MM.1S (cell line): ENCODE results near the gene TCERG1L.

Experiments
- DNase-seq: peaks from one replicate; pipeline ENCODE4 v3.0.0-alpha.2; 2015
- H2AFZ ChIP-seq: fragments of 300-600 bp; sonication (generic); 2 replicates; pipeline ENCODE4 v1.6.0; 2016; ENCODE audit warnings: antibody characterized with exemption, low read length
- H3F3A ChIP-seq: fragments of 300-600 bp; sonication (generic); 2 replicates; pipeline ENCODE4 v1.6.1; 2016; ENCODE audit warnings: mild to moderate bottlenecking, antibody characterized with exemption, low read length, moderate library complexity, mixed read lengths; ENCODE audit not compliant: insufficient read depth
- H3K27ac ChIP-seq: fragments of 300-600 bp; sonication (generic); 2 replicates; pipeline ENCODE4 v1.5.1; 2016; ENCODE audit warnings: mild to moderate bottlenecking, low read length
- H3K27me3 ChIP-seq: fragments of 300-600 bp; sonication (generic); replicated peaks from 2 replicates; pipeline ENCODE4 v1.6.0; 2016; ENCODE audit warnings: low read length; ENCODE audit not compliant: insufficient read depth
- H3K36me3 ChIP-seq: fragments of 300-600 bp; sonication (generic); replicated peaks from 2 replicates; pipeline ENCODE4 v1.6.1; 2016; ENCODE audit warnings: mild to moderate bottlenecking, low read length, mixed read lengths; ENCODE audit not compliant: insufficient read depth
- H3K4me1 ChIP-seq: fragments of 300-600 bp; sonication (generic); 2 replicates; pipeline ENCODE4 v1.6.1; 2016; ENCODE audit warnings: low read length, mixed read lengths
- H3K4me2 ChIP-seq: fragments of 300-600 bp; sonication (generic); 2 replicates; pipeline ENCODE4 v1.6.0; 2016; ENCODE audit warnings: low read depth, low read length
- H3K4me3 ChIP-seq: fragments of 300-600 bp; sonication (generic); 2 replicates; pipeline ENCODE4 v1.5.1; 2016; ENCODE audit warnings: low read length, mixed read lengths
- H3K79me2 ChIP-seq: fragments of 300-600 bp; sonication (generic); 2 replicates; pipeline ENCODE4 v1.6.1; 2016; ENCODE audit warnings: mixed run types, low read length, mixed read lengths
- H3K9ac ChIP-seq: fragments of 300-600 bp; sonication (generic); 2 replicates; pipeline ENCODE4 v1.6.1; 2016; ENCODE audit warnings: low read length, mixed read lengths
- H3K9me2 ChIP-seq: fragments of 300-600 bp; sonication (generic); replicated peaks from 2 replicates; pipeline ENCODE4 v1.6.1; 2016; ENCODE audit warnings: mild to moderate bottlenecking, low read length, mixed read lengths; ENCODE audit not compliant: insufficient read depth
- H3K9me3 ChIP-seq: fragments of 300-600 bp; sonication (generic); replicated peaks from 2 replicates; pipeline ENCODE4 v1.6.1; 2016; ENCODE audit warnings: mild to moderate bottlenecking, low read length, mixed read lengths; ENCODE audit not compliant: insufficient read depth
- H4K20me1 ChIP-seq: fragments of 300-600 bp; sonication (generic); 2 replicates; pipeline ENCODE4 v1.6.1; 2016; ENCODE audit warnings: mild to moderate bottlenecking, low read length, moderate library complexity, mixed read lengths; ENCODE audit not compliant: insufficient read depth
- CTCF ChIP-seq: fragments of 300-600 bp; sonication (generic); IDR thresholded peaks from 2 replicates; pipeline ENCODE4 v1.5.1; 2016; ENCODE audit warnings: antibody characterized with exemption, low read length, mixed read lengths
- EZH2 ChIP-seq: fragments of 300-600 bp; sonication (generic); optimal IDR thresholded peaks from 2 replicates; pipeline ENCODE3; 2017; ENCODE audit warnings: low read depth, mild to moderate bottlenecking, antibody characterized with exemption, low read length, mixed read lengths
- EZH2phosphoT487 ChIP-seq: fragments of 300-600 bp; sonication (generic); IDR thresholded peaks from 2 replicates; pipeline ENCODE4 v1.6.1; 2018; ENCODE audit warnings: antibody characterized with exemption, low read length

TCERG1L gene

GRCh38 chr10:131113709-131114291 lies 197.7 kb downstream of the TCERG1L start:
- H4K20me1 ChIP-seq, result no peaks in the 10 kb centered on the region
- H3F3A ChIP-seq, result no peaks in the 10 kb centered on the region
- no peak overlapping the region for H2AFZ ChIP-seq
- no peaks in the 10 kb centered on the region for H3K9me2 ChIP-seq
- no peaks in the 10 kb centered on the region for H3K36me3 ChIP-seq
- H3K79me2 ChIP-seq, result no peaks in the 10 kb centered on the region
- TF ChIP-seq EZH2phosphoT487 (no peak), CTCF (no peak), EZH2 (no peak)
- H3K4me2 ChIP-seq, result no peak overlapping the region
- no peaks in the 10 kb centered on the region for H3K27me3 ChIP-seq
- no peak overlapping the region for H3K9ac ChIP-seq
- H3K9me3 ChIP-seq, result no peaks in the 10 kb centered on the region
- no peak overlapping the region for H3K4me3 ChIP-seq
- DNase-seq, result no peak
- no peaks in the 10 kb centered on the region for H3K4me1 ChIP-seq
- H3K27ac ChIP-seq, result no peak overlapping the region

- no peak for DNase-seq
Measured at GRCh38 chr10:131113165-131113564, 198.4 kb downstream of the TCERG1L start.

GRCh38 chr10:131112691-131113090 lies 198.8 kb downstream of the TCERG1L start:
- H3K4me2 ChIP-seq, result no peak overlapping the region
- no peaks in the 10 kb centered on the region for H3K9me2 ChIP-seq
- no peaks in the 10 kb centered on the region for H3K79me2 ChIP-seq
- H4K20me1 ChIP-seq, result no peaks in the 10 kb centered on the region
- H3K27ac ChIP-seq, result no peak overlapping the region
- no peaks in the 10 kb centered on the region for H3F3A ChIP-seq
- no peak overlapping the region for H2AFZ ChIP-seq
- no peak overlapping the region for H3K9ac ChIP-seq
- no peak overlapping the region for H3K4me3 ChIP-seq
- H3K36me3 ChIP-seq, result no peaks in the 10 kb centered on the region
- no peak for DNase-seq
- no peaks in the 10 kb centered on the region for H3K4me1 ChIP-seq
- no peaks in the 10 kb centered on the region for H3K9me3 ChIP-seq
- no peak for TF ChIP-seq CTCF
- no peak for TF ChIP-seq EZH2phosphoT487
- TF ChIP-seq EZH2, result no peak
- no peaks in the 10 kb centered on the region for H3K27me3 ChIP-seq

More at GRCh38 chr10:131113165-131113564, 198.4 kb downstream of the TCERG1L start:
- no peak overlapping the region for H2AFZ ChIP-seq
- H3K79me2 ChIP-seq, result no peaks in the 10 kb centered on the region
- no peak overlapping the region for H3K9ac ChIP-seq
- no peaks in the 10 kb centered on the region for H3K27me3 ChIP-seq
- H3K4me2 ChIP-seq, result no peak overlapping the region
- no peak for TF ChIP-seq EZH2phosphoT487
- TF ChIP-seq CTCF, result no peak
- TF ChIP-seq EZH2, result no peak
- no peaks in the 10 kb centered on the region for H4K20me1 ChIP-seq
- H3K9me2 ChIP-seq, result no peaks in the 10 kb centered on the region
- no peak overlapping the region for H3K4me3 ChIP-seq
- no peak overlapping the region for H3K27ac ChIP-seq
- H3K9me3 ChIP-seq, result no peaks in the 10 kb centered on the region
- H3F3A ChIP-seq, result no peaks in the 10 kb centered on the region
- H3K36me3 ChIP-seq, result no peaks in the 10 kb centered on the region
- H3K4me1 ChIP-seq, result no peaks in the 10 kb centered on the region
